ENCODE data around the gene AMIGO2. TPM values are rescaled to one million over a fixed set of nuclear protein-coding genes. Genes with fewer than 3 reads are reported as not detected.
"Not testable (repeated sequence)": the region's sequence is repeated elsewhere in the genome, so short reads cannot be mapped to it uniquely, and the experiment has no call there.

The AMIGO2 gene
- total RNA-seq, 1 experiment from 2014 or later = 8.6 TPM

DNA sequence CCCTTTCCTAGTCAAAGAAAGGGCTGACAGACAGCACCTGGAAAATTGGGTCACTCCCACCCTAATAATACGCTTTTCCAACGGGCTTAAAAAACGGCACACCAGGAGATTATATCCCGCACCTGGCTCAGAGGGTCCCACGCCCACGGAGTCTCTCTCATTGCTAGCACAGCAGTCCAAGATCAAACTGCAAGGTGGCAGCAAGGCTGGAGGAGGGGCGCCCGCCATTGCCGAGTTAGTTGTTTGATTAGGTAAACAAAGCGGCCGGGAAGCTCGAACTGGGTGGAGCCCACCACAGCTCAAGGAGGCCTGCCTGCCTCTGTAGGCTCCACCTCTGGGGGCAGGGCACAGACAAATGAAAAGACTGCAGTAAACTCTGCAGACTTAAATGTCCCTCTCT, 22.8 kb downstream of the AMIGO2 start:
- H3K23me2 ChIP-seq (ENCODE audit: insufficient read length, low read depth, low read length, poor library complexity, severe bottlenecking); H4K5ac ChIP-seq (ENCODE audit: insufficient read length, low read depth, low read length); H3K27ac Mint-ChIP-seq; H3K79me1 ChIP-seq (ENCODE audit: insufficient read depth, low read depth, low read length, poor library complexity, severe bottlenecking); H3K23ac ChIP-seq (ENCODE audit: insufficient read length, low read depth, low read length); H3K27me3 Mint-ChIP-seq (ENCODE audit: low read depth); H2BK5ac ChIP-seq (ENCODE audit: insufficient read length, low read length); H2BK12ac ChIP-seq (ENCODE audit: insufficient read length, low read depth, low read length); H3K4ac ChIP-seq (ENCODE audit: low read depth, low read length); H3K27me3 ChIP-seq (ENCODE audit: insufficient read depth, low read length); H4K91ac ChIP-seq (ENCODE audit: insufficient read length, low read depth, low read length); DNase-seq; H3K27ac ChIP-seq (ENCODE audit: insufficient read length, low read depth, low read length); H3K18ac ChIP-seq (ENCODE audit: insufficient read length, low read depth, low read length); H4K8ac ChIP-seq (replicated peaks; ENCODE audit: insufficient read length, low read depth, low read length); H3K4me1 Mint-ChIP-seq; H3K56ac ChIP-seq (ENCODE audit: insufficient read length, low read depth, low read length); H3K4me2 ChIP-seq (ENCODE audit: insufficient read depth, insufficient read length, low read length); H3K14ac ChIP-seq (ENCODE audit: insufficient read depth, low read length); H2AFZ ChIP-seq (ENCODE audit: low read length); H3T11ph ChIP-seq (ENCODE audit: low read length); H3K9me3 ChIP-seq (ENCODE audit: control insufficient read depth, low read depth, low read length); H2AK5ac ChIP-seq (ENCODE audit: insufficient read length, low read length); H3K79me2 ChIP-seq (ENCODE audit: insufficient read depth, low read length); H3K9ac ChIP-seq (ENCODE audit: extremely low read depth, insufficient read length, low read length); H4K20me1 ChIP-seq (ENCODE audit: control insufficient read depth, insufficient read depth, insufficient read length); H3K4me1 ChIP-seq (ENCODE audit: insufficient read depth, low read length); H2BK20ac ChIP-seq (ENCODE audit: low read depth, low read length, poor library complexity, severe bottlenecking); H2BK15ac ChIP-seq (ENCODE audit: low read depth, low read length); H2BK120ac ChIP-seq (ENCODE audit: low read depth, low read length, poor library complexity, severe bottlenecking); H3K4me3 Mint-ChIP-seq: not testable (repeated sequence)
- Mint-ChIP-seq H3K9me3 (peaks cover 46 to 47% of the 10 kb centered on the region in 2 experiments), H3K36me3 (ENCODE audit: insufficient read depth in 1 of 3, low read depth in 3 of 3) (peaks cover 7 to 32% (median 31%) of the 10 kb centered on the region in 3 experiments; a peak in 6 of 7 replicates)
- WGBS (ENCODE audit: extremely low coverage, insufficient read length, low lambda C conversion rate) = no CpG with 5 or more reads among the region's 12 CpGs

DNA sequence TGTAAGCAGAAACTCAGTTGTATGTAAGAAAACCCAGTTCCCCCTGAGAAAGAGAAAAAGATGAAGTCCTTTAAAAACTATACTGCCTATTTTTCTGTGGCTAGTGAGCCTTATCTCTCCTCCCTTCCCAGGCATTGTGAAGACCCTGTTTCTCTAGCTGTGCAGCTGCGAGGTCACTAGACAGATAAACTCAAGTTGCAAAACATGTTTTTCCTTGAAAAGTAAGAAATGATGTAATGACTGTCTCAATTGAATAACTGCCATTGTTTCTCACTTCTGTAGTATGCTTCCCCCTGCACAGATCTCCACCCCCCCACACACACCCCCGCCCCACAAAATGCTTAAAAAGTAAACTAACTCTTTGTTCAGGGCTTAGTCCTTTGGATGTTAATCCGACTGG, 23.9 kb downstream of the AMIGO2 start:
- not testable (repeated sequence) for H3K4me1 Mint-ChIP-seq; H3K79me1 ChIP-seq (ENCODE audit: insufficient read depth, low read depth, low read length, poor library complexity, severe bottlenecking); H2AK5ac ChIP-seq (ENCODE audit: insufficient read length, low read length); H4K91ac ChIP-seq (ENCODE audit: insufficient read length, low read depth, low read length); H2BK15ac ChIP-seq (ENCODE audit: low read depth, low read length); H2BK20ac ChIP-seq (ENCODE audit: low read depth, low read length, poor library complexity, severe bottlenecking); H3K27ac ChIP-seq (ENCODE audit: insufficient read length, low read depth, low read length); H2BK12ac ChIP-seq (ENCODE audit: insufficient read length, low read depth, low read length); H3K23me2 ChIP-seq (ENCODE audit: insufficient read length, low read depth, low read length, poor library complexity, severe bottlenecking); H3K4ac ChIP-seq (ENCODE audit: low read depth, low read length); H3K23ac ChIP-seq (ENCODE audit: insufficient read length, low read depth, low read length); H3K4me1 ChIP-seq (ENCODE audit: insufficient read depth, low read length); H3K4me2 ChIP-seq (ENCODE audit: insufficient read depth, insufficient read length, low read length); H3K79me2 ChIP-seq (ENCODE audit: insufficient read depth, low read length); H3K27me3 Mint-ChIP-seq (ENCODE audit: low read depth); H3K56ac ChIP-seq (ENCODE audit: insufficient read length, low read depth, low read length); H3K27me3 ChIP-seq (ENCODE audit: insufficient read depth, low read length); H4K8ac ChIP-seq (replicated peaks; ENCODE audit: insufficient read length, low read depth, low read length); H3K27ac Mint-ChIP-seq; H3K14ac ChIP-seq (ENCODE audit: insufficient read depth, low read length); H2BK120ac ChIP-seq (ENCODE audit: low read depth, low read length, poor library complexity, severe bottlenecking); H4K20me1 ChIP-seq (ENCODE audit: control insufficient read depth, insufficient read depth, insufficient read length); H3K9ac ChIP-seq (ENCODE audit: extremely low read depth, insufficient read length, low read length); H2BK5ac ChIP-seq (ENCODE audit: insufficient read length, low read length); DNase-seq; H4K5ac ChIP-seq (ENCODE audit: insufficient read length, low read depth, low read length); H2AFZ ChIP-seq (ENCODE audit: low read length); H3T11ph ChIP-seq (ENCODE audit: low read length); H3K18ac ChIP-seq (ENCODE audit: insufficient read length, low read depth, low read length); H3K4me3 Mint-ChIP-seq
- no CpG with 5 or more reads among the region's 3 CpGs for WGBS (ENCODE audit: extremely low coverage, insufficient read length, low lambda C conversion rate)
- H3K9me3 Mint-ChIP-seq = peaks cover 51 to 55% of the 10 kb centered on the region in 2 experiments
- peaks cover 13% of the 10 kb centered on the region for H3K9me3 ChIP-seq (ENCODE audit: control insufficient read depth, low read depth, low read length)
- peaks cover 14 to 40% (median 40%) of the 10 kb centered on the region in 3 experiments for H3K36me3 Mint-ChIP-seq (ENCODE audit: insufficient read depth in 1 of 3, low read depth in 3 of 3)
